ENCODE results near the gene CAMKMT.

DNA sequence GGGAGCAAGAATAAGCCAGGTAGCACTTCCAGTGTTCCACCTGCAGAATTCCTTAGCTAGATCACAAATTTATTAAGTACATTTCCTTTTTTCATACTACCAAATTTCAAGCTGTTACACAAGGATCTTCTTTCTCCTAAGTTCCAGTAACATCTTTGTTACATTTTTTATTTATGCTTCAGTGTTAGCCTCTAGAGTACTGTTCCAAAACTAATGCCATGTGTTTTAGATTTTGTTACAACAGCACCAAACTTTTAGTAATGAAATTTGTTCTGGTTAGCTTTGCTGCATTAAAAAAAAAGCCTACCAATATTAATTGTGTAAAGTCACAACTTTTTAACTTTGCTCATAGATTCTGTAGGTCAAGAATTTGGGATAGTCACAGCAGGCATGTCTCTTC, 161.1 kb downstream of the CAMKMT start:
- TF ChIP-seq, protein P1, sequence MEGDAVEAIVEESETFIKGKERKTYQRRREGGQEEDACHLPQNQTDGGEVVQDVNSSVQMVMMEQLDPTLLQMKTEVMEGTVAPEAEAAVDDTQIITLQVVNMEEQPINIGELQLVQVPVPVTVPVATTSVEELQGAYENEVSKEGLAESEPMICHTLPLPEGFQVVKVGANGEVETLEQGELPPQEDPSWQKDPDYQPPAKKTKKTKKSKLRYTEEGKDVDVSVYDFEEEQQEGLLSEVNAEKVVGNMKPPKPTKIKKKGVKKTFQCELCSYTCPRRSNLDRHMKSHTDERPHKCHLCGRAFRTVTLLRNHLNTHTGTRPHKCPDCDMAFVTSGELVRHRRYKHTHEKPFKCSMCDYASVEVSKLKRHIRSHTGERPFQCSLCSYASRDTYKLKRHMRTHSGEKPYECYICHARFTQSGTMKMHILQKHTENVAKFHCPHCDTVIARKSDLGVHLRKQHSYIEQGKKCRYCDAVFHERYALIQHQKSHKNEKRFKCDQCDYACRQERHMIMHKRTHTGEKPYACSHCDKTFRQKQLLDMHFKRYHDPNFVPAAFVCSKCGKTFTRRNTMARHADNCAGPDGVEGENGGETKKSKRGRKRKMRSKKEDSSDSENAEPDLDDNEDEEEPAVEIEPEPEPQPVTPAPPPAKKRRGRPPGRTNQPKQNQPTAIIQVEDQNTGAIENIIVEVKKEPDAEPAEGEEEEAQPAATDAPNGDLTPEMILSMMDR (IDR thresholded peaks at IDR 0.05) = no peak
- TF ChIP-seq POLR2A (IDR thresholded peaks at IDR 0.05) (no peak), POLR2AphosphoS5 (IDR thresholded peaks at IDR 0.05) (no peak)
